ENCODE measurements around the gene ADGRB3.

The ADGRB3 gene

DNA sequence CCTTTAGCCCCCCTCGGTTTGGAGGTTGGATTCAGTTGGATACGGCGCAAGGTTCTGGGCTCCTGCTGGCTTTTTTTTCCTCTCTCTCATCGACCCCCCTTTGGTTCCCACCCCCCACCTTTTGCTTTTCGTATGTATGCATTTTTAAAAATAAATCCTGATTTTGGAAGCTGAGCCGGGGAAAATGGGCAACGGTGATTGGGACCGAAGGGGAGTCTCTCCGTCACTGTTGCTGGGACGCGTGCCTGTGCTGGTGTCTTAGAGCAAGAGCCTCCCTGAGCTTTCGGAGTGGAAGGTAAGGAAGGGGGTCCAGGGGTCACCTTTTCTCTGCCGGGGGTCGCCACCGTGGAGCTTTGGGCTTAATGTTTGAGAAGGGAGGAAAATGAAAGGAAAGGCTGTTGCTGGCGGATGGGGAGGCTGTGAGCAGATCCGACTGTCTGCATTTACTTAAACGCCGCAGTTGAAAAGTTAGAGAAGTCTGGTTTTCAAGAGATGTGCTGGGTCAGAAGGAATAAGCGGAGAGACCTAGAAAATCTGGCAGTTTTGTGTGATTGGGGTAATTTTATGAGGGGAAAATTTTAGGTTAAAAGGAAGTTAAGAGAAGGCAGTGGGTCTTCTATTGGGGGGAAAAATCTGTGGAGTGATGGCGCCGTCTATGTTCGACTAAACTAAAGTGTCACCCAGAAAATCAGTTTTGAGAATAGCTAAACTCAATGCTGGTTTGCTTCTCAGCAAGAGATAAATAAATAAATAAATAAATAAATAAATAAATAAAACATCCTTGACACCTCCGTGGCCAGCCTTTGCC is 828 bp downstream of the ADGRB3 start:
- Histone ChIP-seq H3K36me3 (ENCODE audit: control insufficient read depth, insufficient read depth, low read length) (no peaks in the 10 kb centered on the region), H3K9me3 (ENCODE audit: control insufficient read depth, low read length) (no peaks in the 10 kb centered on the region), H3K9ac (no peak overlapping the region), H2AFZ (peak overlapping the region; percentile 51), H3K4me2 (ENCODE audit: low read length) (peak overlapping the region; percentile 65), H3K79me2 (no peaks in the 10 kb centered on the region), H3K27ac (no peak overlapping the region), H3K4me3 (ENCODE audit: low read depth, low read length) (peak overlapping the region; percentile 50), H3K4me1 (no peaks in the 10 kb centered on the region), H3K27me3 (ENCODE audit: control insufficient read depth, insufficient read depth, low read length) (no peaks in the 10 kb centered on the region)
- TF ChIP-seq, protein P1, sequence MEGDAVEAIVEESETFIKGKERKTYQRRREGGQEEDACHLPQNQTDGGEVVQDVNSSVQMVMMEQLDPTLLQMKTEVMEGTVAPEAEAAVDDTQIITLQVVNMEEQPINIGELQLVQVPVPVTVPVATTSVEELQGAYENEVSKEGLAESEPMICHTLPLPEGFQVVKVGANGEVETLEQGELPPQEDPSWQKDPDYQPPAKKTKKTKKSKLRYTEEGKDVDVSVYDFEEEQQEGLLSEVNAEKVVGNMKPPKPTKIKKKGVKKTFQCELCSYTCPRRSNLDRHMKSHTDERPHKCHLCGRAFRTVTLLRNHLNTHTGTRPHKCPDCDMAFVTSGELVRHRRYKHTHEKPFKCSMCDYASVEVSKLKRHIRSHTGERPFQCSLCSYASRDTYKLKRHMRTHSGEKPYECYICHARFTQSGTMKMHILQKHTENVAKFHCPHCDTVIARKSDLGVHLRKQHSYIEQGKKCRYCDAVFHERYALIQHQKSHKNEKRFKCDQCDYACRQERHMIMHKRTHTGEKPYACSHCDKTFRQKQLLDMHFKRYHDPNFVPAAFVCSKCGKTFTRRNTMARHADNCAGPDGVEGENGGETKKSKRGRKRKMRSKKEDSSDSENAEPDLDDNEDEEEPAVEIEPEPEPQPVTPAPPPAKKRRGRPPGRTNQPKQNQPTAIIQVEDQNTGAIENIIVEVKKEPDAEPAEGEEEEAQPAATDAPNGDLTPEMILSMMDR (IDR thresholded peaks at IDR 0.05): no peak

- H3K4me1 ChIP-seq: no peaks in the 10 kb centered on the region
These were observed 1.6 kb downstream of the ADGRB3 start for GRCh38 chr6:68636666-68637065.

DNA sequence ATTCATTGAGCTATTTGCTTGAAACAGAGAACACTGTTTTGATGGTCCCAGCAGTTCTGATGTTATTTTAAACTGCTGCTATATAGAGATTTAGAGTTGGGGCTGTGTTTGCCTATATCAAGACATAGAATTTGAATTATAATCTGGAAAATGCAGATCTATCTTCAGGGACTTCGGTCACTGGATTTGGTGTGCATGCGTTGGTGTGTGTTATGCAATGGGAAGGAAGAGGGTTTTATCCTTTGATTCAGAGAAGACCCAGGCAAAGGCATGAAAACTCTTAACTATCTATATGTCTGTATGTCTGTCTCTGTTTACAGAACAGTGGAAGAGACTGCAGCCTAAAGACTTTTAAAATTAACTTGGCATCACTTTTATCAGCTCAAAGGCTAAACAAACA is 2.0 kb downstream of the ADGRB3 start:
- TF ChIP-seq, protein P1 (IDR thresholded peaks at IDR 0.05): no peak
- H3K27ac ChIP-seq: no peak overlapping the region
- H2AFZ ChIP-seq: no peak overlapping the region
- no peaks in the 10 kb centered on the region for H3K4me1 ChIP-seq
- H3K27me3 ChIP-seq (ENCODE audit: control insufficient read depth, insufficient read depth, low read length): no peaks in the 10 kb centered on the region
- H3K4me3 ChIP-seq (ENCODE audit: low read depth, low read length): no peak overlapping the region
- no peak overlapping the region for H3K9ac ChIP-seq
- H3K4me2 ChIP-seq (ENCODE audit: low read length): no peak overlapping the region
- no peaks in the 10 kb centered on the region for H3K36me3 ChIP-seq (ENCODE audit: control insufficient read depth, insufficient read depth, low read length)
- H3K79me2 ChIP-seq: no peaks in the 10 kb centered on the region
- no peaks in the 10 kb centered on the region for H3K9me3 ChIP-seq (ENCODE audit: control insufficient read depth, low read length)

More at GRCh38 chr6:68636666-68637065, 1.6 kb downstream of the ADGRB3 start:
- no peak overlapping the region for H3K9ac ChIP-seq
- no peaks in the 10 kb centered on the region for H3K36me3 ChIP-seq (ENCODE audit: control insufficient read depth, insufficient read depth, low read length)
- no peaks in the 10 kb centered on the region for H3K9me3 ChIP-seq (ENCODE audit: control insufficient read depth, low read length)
- H3K27ac ChIP-seq: no peak overlapping the region
- H3K79me2 ChIP-seq: no peaks in the 10 kb centered on the region
- H3K4me3 ChIP-seq (ENCODE audit: low read depth, low read length): no peak overlapping the region
- TF ChIP-seq, protein P1 (IDR thresholded peaks at IDR 0.05): no peak
- H2AFZ ChIP-seq: no peak overlapping the region
- H3K4me2 ChIP-seq (ENCODE audit: low read length): no peak overlapping the region
- H3K27me3 ChIP-seq (ENCODE audit: control insufficient read depth, insufficient read depth, low read length): no peaks in the 10 kb centered on the region

DNA sequence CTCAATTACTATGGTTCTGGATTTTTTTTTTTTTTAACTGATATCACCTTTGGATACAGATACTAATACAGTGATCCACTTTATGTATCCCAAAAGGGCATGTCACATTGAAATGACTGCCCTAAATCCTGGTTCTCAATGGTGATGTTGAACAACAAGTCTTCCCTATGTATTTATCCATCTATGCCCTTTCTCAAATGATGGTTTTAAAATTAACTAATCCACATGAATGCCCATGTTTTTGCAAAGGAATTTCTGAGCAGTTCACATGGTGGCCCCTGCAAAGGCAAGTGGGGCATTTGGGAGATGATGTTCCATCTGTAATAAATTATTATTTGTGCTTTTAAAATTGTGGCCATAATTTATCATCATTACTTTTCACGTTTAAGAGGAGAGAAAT is 2.7 kb downstream of the ADGRB3 start:
- no peaks in the 10 kb centered on the region for H3K4me1 ChIP-seq
- H3K9me3 ChIP-seq (ENCODE audit: control insufficient read depth, low read length): no peaks in the 10 kb centered on the region
- no peaks in the 10 kb centered on the region for H3K79me2 ChIP-seq
- TF ChIP-seq, protein P1 (IDR thresholded peaks at IDR 0.05): no peak
- H3K27me3 ChIP-seq (ENCODE audit: control insufficient read depth, insufficient read depth, low read length): no peaks in the 10 kb centered on the region
- no peak overlapping the region for H3K9ac ChIP-seq
- no peak overlapping the region for H2AFZ ChIP-seq
- no peak overlapping the region for H3K4me2 ChIP-seq (ENCODE audit: low read length)
- H3K36me3 ChIP-seq (ENCODE audit: control insufficient read depth, insufficient read depth, low read length): no peaks in the 10 kb centered on the region
- no peak overlapping the region for H3K4me3 ChIP-seq (ENCODE audit: low read depth, low read length)
- no peak overlapping the region for H3K27ac ChIP-seq
